NCI-H748 (cell line): ENCODE data around the gene IL6.
A peak's percentile ranks its signal among the peaks of the same experiment; 100 is the strongest.
"Not testable (repeated sequence)": the region's sequence is repeated elsewhere in the genome, so short reads cannot be mapped to it uniquely, and the experiment has no call there.

Experiments used
- DNase-seq: peaks from one replicate; lab custom pipeline; 2025; ENCODE audit not compliant: unreplicated experiment; lab: John Stamatoyannopoulos, UW

IL6 gene

GRCh38 chr7:22726907-22727713, at the start of gene IL6:
IL6 (plus strand) TSS chr7:22727200; CDS start chr7:22727263, 63 bp downstream.
- DNase-seq, result peak; percentile 81

- DNase-seq, result not testable (repeated sequence)
Observed at GRCh38 chr7:22677263-22677662, 49.7 kb upstream of the IL6 start.

- DNase-seq, result no peak
Observed at GRCh38 chr7:22677680-22678079, 49.3 kb upstream of the IL6 start.

GRCh38 chr7:22680482-22680911, 46.5 kb upstream of the IL6 start:
- DNase-seq, result no peak

- peak; percentile 20 for DNase-seq
Observed at GRCh38 chr7:22681312-22681711, 45.7 kb upstream of the IL6 start.

GRCh38 chr7:22681852-22682657, 44.9 kb upstream of the IL6 start:
- no peak for DNase-seq

GRCh38 chr7:22683379-22683778, 43.6 kb upstream of the IL6 start:
- no peak for DNase-seq

- no peak for DNase-seq
Observed at GRCh38 chr7:22686620-22687019, 40.4 kb upstream of the IL6 start.

GRCh38 chr7:22688084-22688483, 38.9 kb upstream of the IL6 start:
- no peak for DNase-seq

- DNase-seq, result not testable (repeated sequence)
Observed at GRCh38 chr7:22688934-22689333, 38.1 kb upstream of the IL6 start.

- no peak for DNase-seq
Observed at GRCh38 chr7:22694597-22695207, 32.3 kb upstream of the IL6 start.

- DNase-seq, result no peak
Observed at GRCh38 chr7:22695476-22696132, 31.4 kb upstream of the IL6 start.

- peak; percentile 27 for DNase-seq
Observed at GRCh38 chr7:22696541-22697228, 30.3 kb upstream of the IL6 start.

- no peak for DNase-seq
Observed at GRCh38 chr7:22697322-22697859, 29.6 kb upstream of the IL6 start.

- DNase-seq, result no peak
Observed at GRCh38 chr7:22697876-22698606, 29.0 kb upstream of the IL6 start.

- DNase-seq, result no peak
Observed at GRCh38 chr7:22698767-22699166, 28.2 kb upstream of the IL6 start.

GRCh38 chr7:22700559-22701002, 26.4 kb upstream of the IL6 start:
- no peak for DNase-seq

- DNase-seq, result no peak
Observed at GRCh38 chr7:22702516-22702915, 24.5 kb upstream of the IL6 start.

GRCh38 chr7:22703107-22703855, 23.7 kb upstream of the IL6 start:
- DNase-seq, result not testable (repeated sequence)
